ENCODE results near the gene KRT4. TPM values are rescaled to one million over a fixed set of nuclear protein-coding genes. Genes with fewer than 3 reads are reported as not detected.
A peak's percentile ranks its signal among the peaks of the same experiment; 100 is the strongest.

The KRT4 gene
- total RNA-seq, 1 donor from 2014 or later, result 1,276 TPM

DNA sequence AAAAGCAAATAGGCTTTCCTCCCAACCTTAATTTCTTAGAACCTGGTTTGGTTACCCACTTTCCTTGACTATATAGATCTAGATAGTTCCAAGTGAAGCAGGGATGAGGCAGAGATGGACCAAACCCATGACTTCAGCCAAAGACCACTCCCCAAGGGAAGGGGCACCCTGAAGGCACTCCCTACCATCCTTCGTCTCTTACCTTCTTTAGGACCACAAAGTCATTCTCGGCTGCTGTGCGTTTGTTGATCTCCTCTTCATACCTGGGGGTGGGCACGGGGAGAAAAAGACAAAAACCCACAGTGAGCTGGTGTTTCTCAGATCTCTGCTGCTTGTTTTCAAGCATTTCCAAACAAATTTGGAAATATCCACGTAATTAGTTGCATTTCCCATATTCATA is 3.4 kb downstream of the KRT4 start:
- Mint-ChIP-seq H3K36me3 (peaks cover 16% of the 10 kb centered on the region), H3K27ac (peak overlapping the region; percentile 98), H3K4me3 (peak overlapping the region; percentile 86), H3K9me3 (no peaks in the 10 kb centered on the region), H3K4me1 (ENCODE audit: unreplicated experiment) (no peaks in the 10 kb centered on the region), H3K27me3 (peaks cover 54% of the 10 kb centered on the region)
- TF ChIP-seq, protein P1, sequence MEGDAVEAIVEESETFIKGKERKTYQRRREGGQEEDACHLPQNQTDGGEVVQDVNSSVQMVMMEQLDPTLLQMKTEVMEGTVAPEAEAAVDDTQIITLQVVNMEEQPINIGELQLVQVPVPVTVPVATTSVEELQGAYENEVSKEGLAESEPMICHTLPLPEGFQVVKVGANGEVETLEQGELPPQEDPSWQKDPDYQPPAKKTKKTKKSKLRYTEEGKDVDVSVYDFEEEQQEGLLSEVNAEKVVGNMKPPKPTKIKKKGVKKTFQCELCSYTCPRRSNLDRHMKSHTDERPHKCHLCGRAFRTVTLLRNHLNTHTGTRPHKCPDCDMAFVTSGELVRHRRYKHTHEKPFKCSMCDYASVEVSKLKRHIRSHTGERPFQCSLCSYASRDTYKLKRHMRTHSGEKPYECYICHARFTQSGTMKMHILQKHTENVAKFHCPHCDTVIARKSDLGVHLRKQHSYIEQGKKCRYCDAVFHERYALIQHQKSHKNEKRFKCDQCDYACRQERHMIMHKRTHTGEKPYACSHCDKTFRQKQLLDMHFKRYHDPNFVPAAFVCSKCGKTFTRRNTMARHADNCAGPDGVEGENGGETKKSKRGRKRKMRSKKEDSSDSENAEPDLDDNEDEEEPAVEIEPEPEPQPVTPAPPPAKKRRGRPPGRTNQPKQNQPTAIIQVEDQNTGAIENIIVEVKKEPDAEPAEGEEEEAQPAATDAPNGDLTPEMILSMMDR (conservative IDR thresholded peaks at IDR 0.05), result no peak
- DNase-seq (ENCODE audit: extremely low spot score, unreplicated experiment), result no peak

DNA sequence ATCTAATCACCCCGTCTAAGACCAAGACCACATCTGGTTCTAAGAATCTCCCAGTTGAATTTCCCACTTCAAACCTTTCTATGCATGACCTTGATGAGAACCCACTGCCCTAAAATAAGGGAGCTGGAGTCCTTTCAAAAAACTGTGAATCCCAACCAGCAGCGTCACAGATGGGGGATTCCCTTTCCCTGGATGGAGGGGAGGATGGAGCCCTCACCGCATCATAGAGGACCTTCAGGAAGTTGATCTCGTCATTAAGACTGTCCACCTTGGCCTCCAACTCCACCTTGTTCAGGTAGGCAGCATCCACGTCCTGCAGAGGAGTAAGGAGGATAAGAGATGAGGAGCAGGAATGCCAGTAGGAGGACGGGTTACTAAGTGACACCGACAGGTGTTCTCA is 4.8 kb downstream of the KRT4 start:
- H3K27me3 Mint-ChIP-seq, result peaks cover 54% of the 10 kb centered on the region
- TF ChIP-seq, protein P1 (conservative IDR thresholded peaks at IDR 0.05), result no peak
- no peaks in the 10 kb centered on the region for H3K9me3 Mint-ChIP-seq
- H3K4me3 Mint-ChIP-seq, result peak overlapping the region; percentile 86
- no peak for DNase-seq (ENCODE audit: extremely low spot score, unreplicated experiment)
- no peaks in the 10 kb centered on the region for H3K4me1 Mint-ChIP-seq (ENCODE audit: unreplicated experiment)
- peaks cover 12% of the 10 kb centered on the region for H3K36me3 Mint-ChIP-seq
- H3K27ac Mint-ChIP-seq, result peak overlapping the region; percentile 84

DNA sequence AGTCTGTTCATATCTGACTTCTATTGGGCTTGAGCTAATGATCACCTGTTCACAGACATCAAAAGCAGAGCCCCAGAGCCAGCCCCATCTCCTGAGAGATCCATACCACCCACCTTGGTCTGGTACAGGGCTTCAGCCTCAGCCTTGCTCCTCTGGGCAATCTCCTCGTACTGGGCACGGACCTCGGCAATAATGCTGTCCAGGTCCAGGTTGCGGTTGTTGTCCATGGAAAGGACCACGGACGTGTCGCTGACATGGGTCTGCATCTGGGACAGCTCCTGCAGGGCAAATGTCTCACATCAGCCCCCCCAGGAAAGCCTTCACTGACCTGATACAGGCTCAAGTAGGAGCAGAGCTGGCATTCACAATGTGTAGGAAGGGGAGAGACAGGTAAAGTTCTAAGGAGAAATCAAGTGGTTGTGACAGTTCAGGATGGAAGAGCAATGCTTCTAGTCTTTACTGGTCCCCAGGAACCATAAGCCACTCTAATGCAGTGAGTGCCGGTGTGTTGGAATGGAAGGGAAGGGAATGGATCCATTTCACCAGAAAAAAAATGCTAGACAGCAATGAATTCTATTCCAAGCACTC is 5.2 kb downstream of the KRT4 start:
- Mint-ChIP-seq H3K4me3 (peak overlapping the region; percentile 7), H3K4me1 (ENCODE audit: unreplicated experiment) (no peaks in the 10 kb centered on the region), H3K36me3 (peaks cover 12% of the 10 kb centered on the region), H3K9me3 (no peaks in the 10 kb centered on the region), H3K27ac (peak overlapping the region; percentile 84), H3K27me3 (peaks cover 53% of the 10 kb centered on the region)
- TF ChIP-seq, protein P1 (conservative IDR thresholded peaks at IDR 0.05), result no peak
- no peak for DNase-seq (ENCODE audit: extremely low spot score, unreplicated experiment)

DNA sequence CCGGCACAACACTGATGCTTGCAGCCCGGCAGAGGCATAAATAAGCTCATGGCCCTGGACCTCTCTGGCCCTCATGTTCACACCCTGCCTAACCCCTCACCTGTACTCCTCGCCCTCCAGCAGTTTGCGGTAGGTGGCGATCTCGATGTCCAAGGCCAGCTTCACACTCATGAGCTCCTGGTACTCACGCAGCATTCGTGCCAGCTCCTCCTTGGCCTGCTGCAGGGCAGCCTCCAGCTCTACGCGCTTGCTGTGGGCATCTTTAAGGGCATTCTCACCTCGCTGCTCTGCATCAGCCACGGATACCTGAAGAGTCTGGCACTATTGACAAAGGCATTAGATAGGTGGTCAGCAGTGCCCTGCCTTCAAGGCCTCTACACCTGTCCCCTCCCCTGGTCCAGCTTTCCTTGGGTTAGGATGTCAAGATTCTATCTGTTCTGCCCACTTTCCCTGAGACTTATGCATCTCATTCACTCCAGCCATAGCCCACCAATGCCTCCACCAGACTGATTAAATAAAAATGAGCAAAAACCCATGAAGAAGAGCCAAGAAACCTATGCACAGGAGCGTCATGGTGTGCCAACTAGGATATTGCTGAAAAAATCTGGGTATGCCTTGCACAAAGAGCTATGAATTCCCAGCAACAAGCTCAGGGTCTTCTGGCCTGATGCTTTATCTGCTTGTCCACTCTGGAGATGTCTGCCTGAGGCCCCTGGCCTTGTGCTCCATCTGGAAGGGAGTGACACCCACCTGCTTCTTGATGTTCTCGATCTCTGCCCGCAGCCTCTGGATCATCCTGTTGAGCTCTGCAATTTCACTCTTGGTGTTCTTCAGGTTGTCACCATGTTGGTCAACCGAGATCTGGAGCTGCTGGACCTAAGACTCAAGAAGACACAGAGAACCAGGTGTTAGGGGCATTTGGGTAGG is 6.1 kb downstream of the KRT4 start:
- Mint-ChIP-seq H3K9me3 (no peaks in the 10 kb centered on the region), H3K4me1 (ENCODE audit: unreplicated experiment) (no peaks in the 10 kb centered on the region), H3K27ac (peak overlapping the region; percentile 95), H3K4me3 (peak overlapping the region; percentile 62), H3K27me3 (peaks cover 58% of the 10 kb centered on the region), H3K36me3 (peaks cover 12% of the 10 kb centered on the region)
- no peak for DNase-seq (ENCODE audit: extremely low spot score, unreplicated experiment)
- TF ChIP-seq, protein P1 (conservative IDR thresholded peaks at IDR 0.05), result no peak

DNA sequence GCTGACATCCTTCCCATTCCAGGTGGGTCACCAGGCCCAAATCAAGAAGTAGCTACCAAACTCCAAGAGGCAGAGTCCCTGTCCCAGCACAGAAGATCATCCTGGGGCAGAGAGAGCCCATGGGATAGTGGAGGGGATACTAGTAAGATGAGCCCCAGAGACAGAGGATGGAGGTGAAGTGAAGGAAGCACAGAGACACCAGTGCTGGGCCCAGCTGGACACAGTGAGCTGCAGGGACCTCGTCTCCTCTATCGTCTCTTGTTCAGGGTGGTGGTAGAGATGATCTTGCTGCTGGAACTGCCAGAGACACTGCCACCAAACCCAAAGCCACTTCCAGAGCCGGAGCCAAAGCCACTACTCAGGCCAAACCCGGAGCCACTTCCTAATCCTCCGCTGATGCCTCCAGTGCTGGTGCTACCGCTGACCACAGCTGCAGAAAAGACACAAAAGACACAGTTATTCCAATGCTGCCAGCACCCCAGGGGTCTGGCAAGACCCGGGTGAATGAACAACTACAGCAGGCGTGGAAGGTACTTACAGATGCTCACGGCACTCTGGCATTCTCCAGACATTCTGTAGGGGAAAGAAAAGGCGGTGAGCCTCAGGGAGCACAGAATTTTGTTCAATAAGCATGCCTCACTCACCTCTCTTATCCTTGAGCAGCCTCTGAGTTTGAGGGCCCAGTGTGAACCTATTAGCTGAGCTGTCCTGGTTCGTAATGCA is 6.9 kb downstream of the KRT4 start:
- TF ChIP-seq, protein P1 (conservative IDR thresholded peaks at IDR 0.05), result no peak
- H3K36me3 Mint-ChIP-seq, result peaks cover 8% of the 10 kb centered on the region
- no peaks in the 10 kb centered on the region for H3K4me1 Mint-ChIP-seq (ENCODE audit: unreplicated experiment)
- DNase-seq (ENCODE audit: extremely low spot score, unreplicated experiment), result no peak
- H3K4me3 Mint-ChIP-seq, result peak overlapping the region; percentile 62
- H3K27me3 Mint-ChIP-seq, result peaks cover 56% of the 10 kb centered on the region
- H3K27ac Mint-ChIP-seq, result peak overlapping the region; percentile 95
- no peaks in the 10 kb centered on the region for H3K9me3 Mint-ChIP-seq
